Left lung (tissue), 14 donors: ENCODE measurements around the gene ZMYND19. TPM values are rescaled to one million over a fixed set of nuclear protein-coding genes. Genes with fewer than 3 reads are reported as not detected.

Experiments used
- ATAC-seq: fragments of 200-7000 bp; cut with Tn5 transposase; one replicate; pipeline ENCODE4 v1.9.1; 2020; ENCODE audit warnings: moderate library complexity
- DNase-seq, 4 donors: peaks; one replicate each; pipeline ENCODE4 v3.0.0-alpha.2; 2013 to 2020
- H3K27ac ChIP-seq, 2 donors: fragments of 200-600 bp; sonication (generic) in 1 of 2; one replicate each; pipeline versions ENCODE4 v1.5.0 to v1.8.0; 2020 to 2021
- H3K27me3 ChIP-seq, 2 donors: fragments of 200-600 bp; sonication (generic) in 1 of 2; one replicate each; pipeline versions ENCODE4 v1.5.0 to v1.8.0; 2020 to 2021
- H3K36me3 ChIP-seq, 2 donors: fragments of 200-600 bp; sonication (generic) in 1 of 2; one replicate each; pipeline versions ENCODE4 v1.5.0 to v1.8.0; 2020 to 2021
- H3K4me1 ChIP-seq, 2 donors: fragments of 200-600 bp; one replicate each; pipeline ENCODE4 v1.8.0; 2021
- H3K4me3 ChIP-seq, 2 donors: fragments of 200-600 bp; sonication (generic) in 1 of 2; one replicate each; pipeline versions ENCODE4 v1.5.0 to v1.8.0; 2020 to 2021; ENCODE audit warnings: mild to moderate bottlenecking in 1 of 2
- H3K9me3 ChIP-seq, 2 donors: fragments of 200-600 bp; sonication (generic) in 1 of 2; one replicate each; pipeline versions ENCODE4 v1.5.0 to v1.8.0; 2020 to 2021
- CTCF ChIP-seq, 2 donors: fragments of 200-600 bp; sonication (generic) in 1 of 2; IDR thresholded peaks; one replicate each; pipeline versions ENCODE4 v1.5.0 to v1.8.0; 2021; ENCODE audit warnings: antibody characterized with exemption in 2 of 2
- intact Hi-C, 2 donors: fragments of 100-400 bp; cut with DNase I; formaldehyde crosslinking; loops; one replicate each; pipeline versions ENCODE4 v1.11.2 to v1.14.2; 2022
- long read RNA-seq, 12 donors: library from polyadenylated mRNA in 2 of 12; unstranded in 2 of 12; transcript quantifications; one replicate each; pipeline ENCODE4 v2.0.0 and lab custom pipeline, GENCODE V29; 2019 to 2026
- polyA plus RNA-seq, 6 donors: library from polyadenylated mRNA; unstranded; fragments of 120-200 nt; gene quantifications; one replicate each; pipeline ENCODE4 v1.2.1, GENCODE V29; 2013; ENCODE audit not compliant: insufficient read length in 6 of 6
- total RNA-seq, 2 donors: library from RNA; stranded (reverse); fragmentation: NEBNext Ultra II Directional; extraction: Animal tissue kit (Norgen Biotek cat#: 25700); gene quantifications; one replicate each; pipeline ENCODE4 v1.2.1, GENCODE V29; 2021
- donor health status: DM: no; HTN: yes; CAD: no.
- donor health status: DM: no; HTN: no; CAD: no.

ZMYND19 gene
- total RNA-seq: 10 to 100 TPM; 22.3 to 30.5 TPM
- polyA plus RNA-seq: 10 to 100 TPM; 15.3 to 25.0 (median 20.5) TPM
- long read RNA-seq, donor 1, transcript ZMYND19-201 (6 exons, 1,375 nt): major isoform, 16 of 16 reads
- long read RNA-seq, donor 1, partial matches to known transcripts: 0 of 16 reads
- long read RNA-seq, donor 1, other reads (novel, unspliced or antisense): 0 of 16 reads
- long read RNA-seq, donor 2, transcript ZMYND19-201 (6 exons, 1,375 nt): major isoform, 17 of 17 reads
- long read RNA-seq, donor 2, partial matches to known transcripts: 0 of 17 reads
- long read RNA-seq, donor 2, other reads (novel, unspliced or antisense): 0 of 17 reads
- long read RNA-seq, donor 3, transcript ZMYND19-201 (6 exons, 1,375 nt): major isoform, 17 of 24 reads
- long read RNA-seq, donor 3, partial matches to known transcripts: 7 of 24 reads
- long read RNA-seq, donor 3, other reads (novel, unspliced or antisense): 0 of 24 reads
- long read RNA-seq, donor 4, partial matches to known transcripts: 0 of 1 reads
- long read RNA-seq, donor 4, other reads (novel, unspliced or antisense): 1 of 1 reads
- long read RNA-seq, donor 5, transcript ZMYND19-201 (6 exons, 1,375 nt): major isoform, 12 of 12 reads
- long read RNA-seq, donor 5, partial matches to known transcripts: 0 of 12 reads
- long read RNA-seq, donor 5, other reads (novel, unspliced or antisense): 0 of 12 reads
- long read RNA-seq, donor 6, transcript ZMYND19-201 (6 exons, 1,375 nt): major isoform, 14 of 14 reads
- long read RNA-seq, donor 6, partial matches to known transcripts: 0 of 14 reads
- long read RNA-seq, donor 6, other reads (novel, unspliced or antisense): 0 of 14 reads
- long read RNA-seq, donor 7, transcript ZMYND19-201 (6 exons, 1,375 nt): major isoform, 5 of 5 reads
- long read RNA-seq, donor 7, partial matches to known transcripts: 0 of 5 reads
- long read RNA-seq, donor 7, other reads (novel, unspliced or antisense): 0 of 5 reads
- long read RNA-seq, donor 8, transcript ZMYND19-201 (6 exons, 1,375 nt): major isoform, 17 of 17 reads
- long read RNA-seq, donor 8, partial matches to known transcripts: 0 of 17 reads
- long read RNA-seq, donor 8, other reads (novel, unspliced or antisense): 0 of 17 reads
- long read RNA-seq, donor 9: 0 reads
- long read RNA-seq, donor 10: 0 reads
- long read RNA-seq, donor 11, transcript ZMYND19-201 (6 exons, 1,375 nt): major isoform, 22 of 45 reads
- long read RNA-seq, donor 11, partial matches to known transcripts: 23 of 45 reads
- long read RNA-seq, donor 11, other reads (novel, unspliced or antisense): 0 of 45 reads
- long read RNA-seq, donor 12, transcript ZMYND19-201 (6 exons, 1,375 nt): major isoform, 8 of 9 reads
- long read RNA-seq, donor 12, partial matches to known transcripts: 0 of 9 reads
- long read RNA-seq, donor 12, other reads (novel, unspliced or antisense): 0 of 9 reads

DNA sequence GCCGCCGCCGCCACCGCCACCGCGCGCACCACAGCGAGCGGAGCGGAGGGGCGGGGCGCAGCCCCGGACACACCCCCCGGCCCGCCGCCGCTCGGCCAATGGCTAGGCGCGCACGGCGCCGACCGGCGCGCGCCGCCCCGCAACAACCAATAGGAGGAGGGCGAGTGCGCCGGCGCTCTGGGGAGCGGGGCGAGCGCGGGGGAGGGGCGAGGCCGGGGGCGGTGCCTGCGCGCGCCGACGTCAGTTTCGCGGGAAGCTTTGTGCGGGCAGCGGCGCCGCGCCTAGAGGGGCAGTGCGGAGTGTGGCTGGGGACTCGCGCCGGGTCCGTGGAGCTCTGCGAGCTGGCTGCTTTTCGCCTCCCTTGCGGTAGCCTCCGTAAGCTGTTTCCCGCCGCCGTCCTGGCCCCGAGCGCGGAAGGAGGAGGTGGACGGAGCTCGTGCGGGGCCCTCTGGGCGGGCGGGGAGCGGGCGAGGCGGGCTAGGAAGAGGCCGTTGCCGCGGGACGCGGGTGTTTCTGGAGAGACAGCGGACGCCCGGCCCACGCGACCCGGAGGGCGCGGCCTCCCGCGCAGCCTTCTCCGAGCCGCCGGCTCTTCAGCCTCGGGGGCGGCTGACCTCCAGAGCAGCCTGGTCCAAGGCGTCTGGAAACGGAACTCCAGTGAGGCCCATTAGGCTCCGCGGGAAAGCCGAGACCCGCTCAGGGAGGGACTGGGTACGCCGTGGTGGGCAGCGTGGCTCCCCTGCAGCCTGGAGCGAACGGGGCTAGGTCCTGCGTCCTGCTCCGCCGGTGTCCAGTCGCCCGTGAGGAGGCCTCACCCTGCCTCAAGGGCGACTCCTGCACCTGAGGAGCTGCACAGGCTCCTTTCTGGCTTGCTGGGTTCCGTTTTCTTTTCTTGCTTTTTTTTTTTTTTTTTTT is at the start of gene ZMYND19:
TSS of gene ZMYND19 (minus strand) at position 44 of the 915 bp plus-strand sequence. CDS start 249 bp downstream, outside the sequence.
- H3K36me3 ChIP-seq: peaks cover 0 to 25% of the 10 kb centered on the region in 2 donors
- peak within 1 kb of the TSS in 1 of 2 donors; percentile 76 for H3K27ac ChIP-seq
- ATAC-seq (peak; percentile 95), DNase-seq (peak; percentile 86 to 96 (median 90))
- H3K4me3 ChIP-seq: peak within 1 kb of the TSS; percentile 90 to 93
- H3K9me3 ChIP-seq: no peaks in the 10 kb centered on the region
- H3K27me3 ChIP-seq: no peaks in the 10 kb centered on the region
- H3K4me1 ChIP-seq: peaks cover 14 to 34% of the 10 kb centered on the region in 2 donors
- no peak for TF ChIP-seq CTCF (IDR thresholded peaks at IDR 0.05)
- intact Hi-C loops: no loop called here

DNA sequence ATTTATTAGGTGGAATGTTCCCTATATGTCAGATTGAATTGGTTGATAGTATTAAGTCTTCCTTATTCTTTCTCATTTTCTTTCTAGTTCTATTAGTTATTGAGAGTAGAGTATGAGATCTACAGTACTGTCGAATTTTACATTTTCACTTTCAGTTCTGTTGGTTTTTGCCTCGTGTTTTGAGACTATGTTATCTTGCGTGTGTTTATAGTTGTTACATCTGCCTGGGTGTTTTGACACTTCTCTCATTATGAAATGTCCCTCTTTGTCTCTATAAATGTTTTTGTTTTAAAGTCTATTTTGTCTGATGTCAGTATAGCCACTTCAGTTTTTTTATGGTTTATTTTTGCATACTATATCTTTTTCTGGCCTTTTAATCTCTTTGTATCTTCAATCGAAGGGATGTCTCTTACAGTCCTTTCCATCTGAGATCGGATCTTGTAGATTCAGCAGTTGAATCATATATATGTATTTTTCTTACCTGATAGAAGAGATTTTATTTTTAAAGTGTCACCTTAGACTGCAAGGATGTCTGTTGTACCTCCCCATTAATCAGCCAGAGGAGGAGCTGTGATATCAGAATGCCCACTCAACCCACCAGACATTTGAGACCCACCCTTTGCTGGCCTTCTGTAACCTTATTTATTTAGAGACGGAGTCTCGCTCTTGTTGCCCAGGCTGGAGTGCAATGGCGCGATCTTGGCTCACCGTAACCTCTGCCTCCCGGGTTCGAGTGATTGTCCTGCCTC is 49.2 kb upstream of the ZMYND19 start:
- Histone ChIP-seq H3K9me3 (no peaks in the 10 kb centered on the region), H3K4me1 (peaks cover 0 to 35% of the 10 kb centered on the region in 2 donors), H3K27ac (peak overlapping the region in 1 of 2 donors; percentile 46), H3K36me3 (peaks cover 0 to 15% of the 10 kb centered on the region in 2 donors), H3K27me3 (no peaks in the 10 kb centered on the region), H3K4me3 (no peak overlapping the region)
- intact Hi-C loops: no loop called here
- DNase-seq (peak in 1 of 4 donors; percentile 19), ATAC-seq (peak; percentile 44)
- TF ChIP-seq CTCF (IDR thresholded peaks at IDR 0.05): no peak

DNA sequence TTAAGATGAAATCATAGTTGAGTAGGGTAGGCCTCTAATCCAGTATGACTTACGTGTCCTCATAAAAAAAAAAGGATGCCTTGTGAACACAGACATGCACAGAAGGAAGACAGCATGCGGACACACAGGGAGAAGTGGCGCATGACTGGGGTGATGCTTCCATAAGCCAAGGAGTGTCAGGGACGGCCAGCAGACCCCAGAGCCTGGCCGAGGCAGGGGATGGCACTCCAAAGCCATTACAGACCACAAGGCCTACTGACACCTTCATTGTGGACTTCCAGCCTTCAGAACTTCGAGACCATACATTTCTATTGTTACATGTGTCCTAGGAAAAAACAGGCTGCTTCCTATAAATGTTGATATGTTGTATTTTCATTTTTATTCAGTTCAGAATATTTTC is 48.4 kb upstream of the ZMYND19 start:
- H3K4me3 ChIP-seq: no peak overlapping the region
- peaks cover 0 to 11% of the 10 kb centered on the region in 2 donors for H3K36me3 ChIP-seq
- no peaks in the 10 kb centered on the region for H3K27me3 ChIP-seq
- TF ChIP-seq CTCF (IDR thresholded peaks at IDR 0.05): no peak
- DNase-seq (no peak), ATAC-seq (no peak)
- no peaks in the 10 kb centered on the region for H3K9me3 ChIP-seq
- peaks cover 0 to 30% of the 10 kb centered on the region in 2 donors for H3K4me1 ChIP-seq
- H3K27ac ChIP-seq: peak overlapping the region in 1 of 2 donors; percentile 46
- intact Hi-C loops: no loop called here

GRCh38 chr9:137634016-137634415 is 43.7 kb upstream of the ZMYND19 start:
- H3K9me3 ChIP-seq: no peaks in the 10 kb centered on the region

More at GRCh38 chr9:137634016-137634415, 43.7 kb upstream of the ZMYND19 start:
- ATAC-seq (no peak), DNase-seq (no peak)
- H3K27ac ChIP-seq: no peak overlapping the region
- H3K4me1 ChIP-seq: peaks cover 9 to 54% of the 10 kb centered on the region in 2 donors
- H3K36me3 ChIP-seq: no peaks in the 10 kb centered on the region
- intact Hi-C loops: no loop called here
- H3K4me3 ChIP-seq: no peak overlapping the region
- H3K27me3 ChIP-seq: no peaks in the 10 kb centered on the region
- no peak for TF ChIP-seq CTCF (IDR thresholded peaks at IDR 0.05)
